GM18519 (cell line): ENCODE results near the gene DUSP16.
"Not testable (repeated sequence)": the region's sequence is repeated elsewhere in the genome, so short reads cannot be mapped to it uniquely, and the experiment has no call there.

Experiments used
- ATAC-seq: cut with Tn5 transposase; IDR thresholded peaks from one replicate; pipeline ENCODE4 v1.9.1; 2021; ENCODE audit warnings: mild to moderate bottlenecking, moderate library complexity; ENCODE audit not compliant: unreplicated experiment, low FRiP score

Gene DUSP16

GRCh38 chr12:12474471-12474928 is 88.2 kb downstream of the DUSP16 start:
- ATAC-seq: no peak

- ATAC-seq: no peak
Measured at GRCh38 chr12:12473223-12473622, 89.4 kb downstream of the DUSP16 start.

GRCh38 chr12:12471982-12472961 is 90.4 kb downstream of the DUSP16 start:
- ATAC-seq: not testable (repeated sequence)

- no peak for ATAC-seq
Measured at GRCh38 chr12:12470751-12471306, 91.8 kb downstream of the DUSP16 start.

- no peak for ATAC-seq
Measured at GRCh38 chr12:12469386-12469785, 93.3 kb downstream of the DUSP16 start.

GRCh38 chr12:12468575-12468974 is 94.1 kb downstream of the DUSP16 start:
- ATAC-seq: no peak

GRCh38 chr12:12467688-12468261 is 94.9 kb downstream of the DUSP16 start:
- ATAC-seq: no peak

- ATAC-seq: no peak
Measured at GRCh38 chr12:12467264-12467663, 95.4 kb downstream of the DUSP16 start.

GRCh38 chr12:12466157-12466556 is 96.5 kb downstream of the DUSP16 start:
- ATAC-seq: no peak

- no peak for ATAC-seq
Measured at GRCh38 chr12:12465522-12465921, 97.1 kb downstream of the DUSP16 start.

- ATAC-seq: no peak
Measured at GRCh38 chr12:12461923-12462315, 100.7 kb downstream of the DUSP16 start.

- no peak for ATAC-seq
Measured at GRCh38 chr12:12460935-12461922, 101.4 kb downstream of the DUSP16 start.

- ATAC-seq: no peak
Measured at GRCh38 chr12:12456637-12457036, 106.0 kb downstream of the DUSP16 start.

- ATAC-seq: no peak
Measured at GRCh38 chr12:12454315-12454714, 108.3 kb downstream of the DUSP16 start.

- no peak for ATAC-seq
Measured at GRCh38 chr12:12453635-12454034, 109.0 kb downstream of the DUSP16 start.

GRCh38 chr12:12452326-12452902 is 110.2 kb downstream of the DUSP16 start:
- ATAC-seq: no peak

- ATAC-seq: no peak
Measured at GRCh38 chr12:12451098-12451497, 111.6 kb downstream of the DUSP16 start.

GRCh38 chr12:12450043-12450471 is 112.6 kb downstream of the DUSP16 start:
- no peak for ATAC-seq

GRCh38 chr12:12449533-12450025 is 113.1 kb downstream of the DUSP16 start:
- no peak for ATAC-seq

- no peak for ATAC-seq
Measured at GRCh38 chr12:12447837-12448236, 114.8 kb downstream of the DUSP16 start.
